ENCODE measurements around the gene GAPVD1. TPM values are rescaled to one million over a fixed set of nuclear protein-coding genes. Genes with fewer than 3 reads are reported as not detected.

Gene GAPVD1
- total RNA-seq, 2 experiments from 2014 or later: 49.7 to 49.8 TPM

DNA sequence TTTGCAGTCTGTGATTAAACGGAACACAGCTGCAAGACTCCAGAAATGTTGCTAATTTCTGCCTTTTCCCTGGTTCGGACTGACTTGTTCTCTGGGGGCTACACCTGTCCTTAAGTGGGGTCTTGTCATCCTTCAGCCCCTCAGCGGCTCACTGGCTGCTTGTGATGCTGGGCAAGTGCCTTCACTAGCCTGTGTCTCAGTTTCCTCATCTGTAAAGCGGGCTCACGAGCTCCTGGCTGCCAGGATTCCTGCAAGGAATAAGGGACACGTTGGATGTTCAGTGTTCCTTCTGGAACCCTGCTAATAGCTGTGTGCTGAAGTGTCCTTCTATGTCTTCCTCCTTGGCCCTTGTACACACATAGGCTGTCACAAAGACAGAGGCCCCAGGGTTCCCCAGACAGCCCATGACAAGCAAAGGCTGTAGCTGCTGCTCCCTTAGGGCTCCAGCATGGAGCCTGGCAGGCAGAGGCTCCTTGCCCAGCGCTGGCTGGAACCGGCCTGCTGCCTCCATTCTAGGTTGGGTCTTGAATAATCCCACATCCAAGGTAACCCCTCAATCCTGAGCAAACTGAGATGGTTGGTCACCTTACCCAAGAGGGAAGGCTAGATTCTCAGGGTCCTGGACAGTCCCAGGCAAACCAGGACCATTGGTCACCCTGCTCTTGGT is 116.1 kb downstream of the GAPVD1 start:
- intact Hi-C loops (cut with micrococcal nuclease): loop anchor here (10.0 kb wide), 1 partner anchor 133 kb away; the partner anchor contains the start of gene HSPA5
- H3K9me3 Mint-ChIP-seq: no peaks in the 10 kb centered on the region
- H3K4me3 Mint-ChIP-seq: no peak overlapping the region
- ChIA-PET POLR2A (no interaction called here), CTCF (interaction anchor here (1.0 to 1.4 kb wide), 3 partner anchors 10 to 122 kb away, joined by 3 to 4 read pairs (median 4); no protein-coding TSS in a partner anchor)
- no peaks in the 10 kb centered on the region for H3K36me3 Mint-ChIP-seq (ENCODE audit: low read depth)
- ATAC-seq (no peak), DNase-seq (no peak)
- TF ChIP-seq, protein P1, sequence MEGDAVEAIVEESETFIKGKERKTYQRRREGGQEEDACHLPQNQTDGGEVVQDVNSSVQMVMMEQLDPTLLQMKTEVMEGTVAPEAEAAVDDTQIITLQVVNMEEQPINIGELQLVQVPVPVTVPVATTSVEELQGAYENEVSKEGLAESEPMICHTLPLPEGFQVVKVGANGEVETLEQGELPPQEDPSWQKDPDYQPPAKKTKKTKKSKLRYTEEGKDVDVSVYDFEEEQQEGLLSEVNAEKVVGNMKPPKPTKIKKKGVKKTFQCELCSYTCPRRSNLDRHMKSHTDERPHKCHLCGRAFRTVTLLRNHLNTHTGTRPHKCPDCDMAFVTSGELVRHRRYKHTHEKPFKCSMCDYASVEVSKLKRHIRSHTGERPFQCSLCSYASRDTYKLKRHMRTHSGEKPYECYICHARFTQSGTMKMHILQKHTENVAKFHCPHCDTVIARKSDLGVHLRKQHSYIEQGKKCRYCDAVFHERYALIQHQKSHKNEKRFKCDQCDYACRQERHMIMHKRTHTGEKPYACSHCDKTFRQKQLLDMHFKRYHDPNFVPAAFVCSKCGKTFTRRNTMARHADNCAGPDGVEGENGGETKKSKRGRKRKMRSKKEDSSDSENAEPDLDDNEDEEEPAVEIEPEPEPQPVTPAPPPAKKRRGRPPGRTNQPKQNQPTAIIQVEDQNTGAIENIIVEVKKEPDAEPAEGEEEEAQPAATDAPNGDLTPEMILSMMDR (IDR thresholded peaks at IDR 0.05): no peak
- peaks cover 10% of the 10 kb centered on the region for H3K4me1 Mint-ChIP-seq (ENCODE audit: low read depth)
- H3K27ac Mint-ChIP-seq: no peak overlapping the region
- peaks cover 10% of the 10 kb centered on the region for H3K27me3 Mint-ChIP-seq

DNA sequence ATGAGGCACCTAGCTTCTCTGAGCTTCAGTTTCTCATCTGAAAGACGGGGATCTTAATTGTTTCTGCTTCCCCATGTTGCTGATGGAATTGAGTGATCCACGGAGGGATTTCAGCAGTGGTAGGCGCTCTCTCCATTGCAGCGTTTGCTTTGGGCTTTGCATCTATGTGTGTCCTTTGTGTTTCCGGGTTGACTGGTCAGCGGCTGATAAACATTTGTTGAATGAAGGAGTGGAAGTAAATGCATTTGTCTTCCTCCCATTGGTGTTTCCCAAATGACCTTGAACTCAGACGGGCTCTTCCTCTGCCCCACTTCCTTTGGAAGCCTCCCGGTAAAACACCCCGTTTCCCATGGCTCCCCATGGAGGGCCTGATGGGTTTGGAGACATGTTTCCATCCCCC is 117.2 kb downstream of the GAPVD1 start:
- POLR2A ChIA-PET: no interaction called here
- DNase-seq: no peak
- CTCF ChIA-PET: interaction anchor here (1.4 kb wide), 1 partner anchor 11 kb away, joined by 4 read pairs; no protein-coding TSS in a partner anchor
- H3K4me3 Mint-ChIP-seq: no peak overlapping the region
- peaks cover 10% of the 10 kb centered on the region for H3K4me1 Mint-ChIP-seq (ENCODE audit: low read depth)
- H3K27me3 Mint-ChIP-seq: peaks cover 10% of the 10 kb centered on the region
- ATAC-seq: no peak
- H3K36me3 Mint-ChIP-seq (ENCODE audit: low read depth): no peaks in the 10 kb centered on the region
- TF ChIP-seq, protein P1 (IDR thresholded peaks at IDR 0.05): no peak
- H3K27ac Mint-ChIP-seq: no peak overlapping the region
- intact Hi-C loops (cut with micrococcal nuclease): loop anchor here (10.0 kb wide), 1 partner anchor 134 kb away; the partner anchor contains the start of gene HSPA5
- no peaks in the 10 kb centered on the region for H3K9me3 Mint-ChIP-seq

DNA sequence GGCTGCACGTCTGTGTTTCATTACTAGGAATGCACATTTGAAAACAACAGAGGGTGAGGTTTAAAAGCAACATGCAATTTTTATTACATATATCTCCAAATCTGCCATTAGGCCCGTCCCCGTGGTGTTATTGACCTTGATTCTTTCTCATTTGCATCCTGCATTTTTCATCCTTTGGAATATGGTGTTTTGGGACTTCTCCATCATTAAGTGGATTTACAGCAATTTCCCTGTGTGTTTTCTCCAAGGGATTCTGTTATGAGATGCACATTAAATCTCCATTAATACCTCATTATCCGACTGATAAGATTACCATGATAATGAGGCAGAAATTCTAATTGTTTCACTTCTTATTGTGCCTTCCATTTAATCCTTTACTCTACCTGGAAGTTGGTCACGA is 117.6 kb downstream of the GAPVD1 start:
- no peak overlapping the region for H3K27ac Mint-ChIP-seq

DNA sequence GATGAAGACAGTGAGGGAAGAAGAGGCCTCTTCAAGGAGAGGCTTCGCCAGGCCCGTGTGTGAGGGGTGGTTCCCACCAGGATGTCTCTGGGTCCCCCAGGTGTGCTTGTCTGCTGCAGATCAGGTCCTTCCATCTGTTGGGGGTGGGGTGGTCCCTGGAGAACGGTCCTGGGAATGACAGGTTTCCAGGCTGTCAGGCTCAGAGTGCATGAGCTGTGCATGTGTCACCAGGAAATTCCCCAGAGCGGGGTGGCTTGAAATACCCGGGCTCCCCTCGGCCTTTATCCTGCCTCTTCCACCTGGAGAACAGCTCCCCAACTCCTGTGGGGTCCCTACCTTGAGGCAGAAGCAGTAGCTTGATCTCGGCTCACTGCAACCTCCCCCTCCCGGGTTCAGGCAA is 118.8 kb downstream of the GAPVD1 start:
- TF ChIP-seq, protein P1 (IDR thresholded peaks at IDR 0.05): no peak
- CTCF ChIA-PET: no interaction called here
- no peak for DNase-seq
- intact Hi-C loops (cut with micrococcal nuclease): no loop called here
- H3K27ac Mint-ChIP-seq: no peak overlapping the region
- peaks cover 10% of the 10 kb centered on the region for H3K27me3 Mint-ChIP-seq
- ATAC-seq: no peak
- H3K36me3 Mint-ChIP-seq (ENCODE audit: low read depth): no peaks in the 10 kb centered on the region
- H3K4me1 Mint-ChIP-seq (ENCODE audit: low read depth): no peaks in the 10 kb centered on the region
- no peaks in the 10 kb centered on the region for H3K9me3 Mint-ChIP-seq
- no peak overlapping the region for H3K4me3 Mint-ChIP-seq
- POLR2A ChIA-PET: no interaction called here

More for the DNA sequence above, 117.6 kb downstream of the GAPVD1 start:
- no peak for DNase-seq
- no peak for ATAC-seq
- CTCF ChIA-PET: no interaction called here
- Mint-ChIP-seq H3K9me3 (no peaks in the 10 kb centered on the region), H3K36me3 (ENCODE audit: low read depth) (no peaks in the 10 kb centered on the region), H3K4me3 (no peak overlapping the region), H3K4me1 (ENCODE audit: low read depth) (peaks cover 9% of the 10 kb centered on the region), H3K27me3 (peaks cover 10% of the 10 kb centered on the region)
- TF ChIP-seq, protein P1 (IDR thresholded peaks at IDR 0.05): no peak
- POLR2A ChIA-PET: interaction anchor here (0.8 kb wide), 1 partner anchor 13 kb away, joined by 4 read pairs; no protein-coding TSS in a partner anchor
- intact Hi-C loops (cut with micrococcal nuclease): loop anchor here (10.0 kb wide), 1 partner anchor 134 kb away; the partner anchor contains the start of gene HSPA5

DNA sequence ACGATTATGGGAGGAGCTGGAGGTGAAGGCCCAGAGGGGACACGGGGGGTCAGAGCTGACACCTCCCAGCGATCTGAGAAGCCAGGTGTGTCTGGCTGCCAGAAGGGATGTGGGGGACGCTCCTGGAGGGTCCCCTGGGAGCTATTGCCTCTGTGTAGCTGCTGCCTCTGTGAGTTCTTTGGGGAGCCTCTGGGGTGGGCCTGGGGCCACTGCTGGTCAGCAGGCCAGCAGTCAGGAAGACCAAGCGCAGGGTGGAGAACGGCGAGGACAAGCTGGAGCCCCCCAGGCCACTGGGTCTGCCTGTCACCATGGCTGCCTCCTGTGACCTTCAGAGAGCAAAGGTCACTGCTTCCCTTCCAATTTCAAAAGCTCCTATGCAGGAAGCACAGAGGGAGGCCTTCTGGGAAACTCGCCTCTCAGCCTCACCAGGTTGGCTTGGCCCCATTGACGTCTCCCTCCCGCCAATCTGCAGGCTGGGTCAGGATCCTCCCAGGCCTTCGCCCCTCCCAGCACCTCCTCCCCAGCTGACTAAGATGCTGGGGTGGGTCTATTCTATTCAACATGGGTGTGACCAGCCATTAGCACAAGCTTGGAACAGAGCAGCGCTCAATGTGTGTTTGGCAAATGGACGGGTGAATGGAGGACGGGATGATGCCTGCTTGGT is 126.4 kb downstream of the GAPVD1 start:
- ATAC-seq: no peak
- ChIA-PET CTCF (interaction anchor here (1.0 kb wide), 1 partner anchor 20 kb away, joined by 3 read pairs; no protein-coding TSS in a partner anchor), POLR2A (no interaction called here)
- TF ChIP-seq, protein P1 (IDR thresholded peaks at IDR 0.05): no peak
- H3K4me1 Mint-ChIP-seq (ENCODE audit: low read depth): no peaks in the 10 kb centered on the region
- H3K4me3 Mint-ChIP-seq: no peak overlapping the region
- intact Hi-C loops (cut with micrococcal nuclease): no loop called here
- H3K27ac Mint-ChIP-seq: no peak overlapping the region
- H3K27me3 Mint-ChIP-seq: no peaks in the 10 kb centered on the region
- no peaks in the 10 kb centered on the region for H3K36me3 Mint-ChIP-seq (ENCODE audit: low read depth)
- H3K9me3 Mint-ChIP-seq: no peaks in the 10 kb centered on the region
- no peak for DNase-seq

All from activated CD8-positive, alpha-beta T cell treated with anti-CD3 and anti-CD28 coated beads for 36 hours (primary cell).